Activated CD8-positive, alpha-beta memory T cell treated with anti-CD3 and anti-CD28 coated beads, Interleukin-2, amount 50 U/mL, for 24 hours (primary cell): ENCODE results near the gene NUP93.
"Not testable (repeated sequence)": the region's sequence is repeated elsewhere in the genome, so short reads cannot be mapped to it uniquely, and the experiment has no call there.

ENCODE experiments used
- DNase-seq: peaks from one replicate; pipeline ENCODE4 v3.0.0-alpha.2; 2020; ENCODE audit errors: extremely low read depth

The NUP93 gene

DNA sequence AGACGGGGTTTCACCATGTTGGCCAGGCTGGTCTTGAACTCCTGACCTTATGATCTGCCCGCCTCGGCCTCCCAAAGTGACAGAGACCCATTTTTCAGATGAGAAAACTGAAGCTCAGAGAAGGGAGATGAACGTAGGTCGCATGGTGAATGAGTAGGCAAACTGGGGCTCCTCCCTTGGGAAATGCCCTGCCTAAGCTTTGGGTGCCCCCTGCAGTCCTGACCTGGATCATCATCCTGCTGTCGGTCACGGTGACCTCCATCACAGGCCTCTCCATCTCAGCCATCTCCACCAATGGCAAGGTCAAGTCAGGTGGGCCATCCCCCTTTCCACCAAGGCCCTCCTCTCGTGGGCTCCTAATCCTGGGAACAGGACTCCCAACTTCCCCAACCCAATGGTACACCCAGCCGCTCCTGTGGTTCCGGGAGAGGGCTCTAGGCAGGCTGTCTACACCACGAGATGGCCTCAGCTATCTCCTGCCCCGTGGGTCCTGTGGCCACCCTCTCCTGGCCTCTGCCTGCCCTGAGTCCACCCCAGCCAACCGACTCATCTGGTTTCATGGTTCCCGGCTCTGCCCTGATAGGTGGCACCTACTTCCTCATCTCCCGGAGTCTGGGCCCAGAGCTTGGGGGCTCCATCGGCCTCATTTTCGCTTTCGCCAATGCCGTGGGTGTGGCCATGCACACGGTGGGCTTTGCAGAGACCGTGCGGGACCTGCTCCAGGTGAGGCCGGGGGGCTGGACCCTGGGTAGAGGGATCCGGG lies 139.8 kb downstream of the NUP93 start:
- no peak for DNase-seq

DNA sequence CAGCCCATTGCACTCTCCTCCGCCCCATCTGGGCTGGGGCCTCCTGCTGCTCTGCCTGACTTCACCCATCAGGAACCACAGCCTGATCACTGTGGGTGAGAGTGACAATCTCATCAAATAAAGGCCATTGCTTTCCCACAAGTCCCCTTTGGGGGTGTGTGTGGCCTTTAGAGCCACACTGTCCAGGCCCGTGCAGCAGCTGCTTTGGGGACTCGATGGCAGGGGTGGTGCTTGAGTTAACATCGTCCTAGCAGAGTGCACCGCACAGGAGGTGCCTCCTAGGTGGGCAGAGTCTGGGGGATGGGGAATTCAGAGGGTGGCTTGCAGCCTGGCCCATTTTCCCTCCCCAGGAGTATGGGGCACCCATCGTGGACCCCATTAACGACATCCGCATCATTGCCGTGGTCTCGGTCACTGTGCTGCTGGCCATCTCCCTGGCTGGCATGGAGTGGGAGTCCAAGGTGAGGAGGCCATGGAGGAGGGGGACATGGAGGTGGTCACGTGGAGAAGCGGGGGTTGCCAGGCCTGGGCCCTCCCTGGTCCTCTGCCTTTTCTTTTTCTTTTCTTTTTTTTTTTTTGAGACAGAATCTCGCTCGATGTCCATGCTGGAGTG lies 140.5 kb downstream of the NUP93 start:
- no peak for DNase-seq

DNA sequence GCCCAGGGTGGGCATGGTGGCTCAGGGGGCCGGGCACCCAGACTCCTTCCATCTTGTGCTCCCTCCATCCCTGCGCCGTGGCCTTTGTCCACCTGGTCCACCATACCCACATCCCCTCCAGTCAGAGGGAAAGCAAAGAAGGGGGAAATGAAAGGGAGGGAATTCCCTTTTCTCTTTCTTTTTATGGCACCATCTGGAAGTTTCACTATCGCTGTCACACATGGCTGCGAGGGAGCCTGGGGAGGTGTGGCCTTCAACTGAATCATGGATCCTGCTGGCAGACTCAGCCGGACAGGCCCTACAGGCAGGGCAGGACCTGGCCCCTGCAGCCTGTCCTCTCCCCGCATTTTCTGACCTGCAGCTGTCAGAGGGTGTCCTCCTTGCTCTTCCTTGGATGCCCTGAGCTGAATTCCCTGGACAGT lies 141.3 kb downstream of the NUP93 start:
- no peak for DNase-seq

DNA sequence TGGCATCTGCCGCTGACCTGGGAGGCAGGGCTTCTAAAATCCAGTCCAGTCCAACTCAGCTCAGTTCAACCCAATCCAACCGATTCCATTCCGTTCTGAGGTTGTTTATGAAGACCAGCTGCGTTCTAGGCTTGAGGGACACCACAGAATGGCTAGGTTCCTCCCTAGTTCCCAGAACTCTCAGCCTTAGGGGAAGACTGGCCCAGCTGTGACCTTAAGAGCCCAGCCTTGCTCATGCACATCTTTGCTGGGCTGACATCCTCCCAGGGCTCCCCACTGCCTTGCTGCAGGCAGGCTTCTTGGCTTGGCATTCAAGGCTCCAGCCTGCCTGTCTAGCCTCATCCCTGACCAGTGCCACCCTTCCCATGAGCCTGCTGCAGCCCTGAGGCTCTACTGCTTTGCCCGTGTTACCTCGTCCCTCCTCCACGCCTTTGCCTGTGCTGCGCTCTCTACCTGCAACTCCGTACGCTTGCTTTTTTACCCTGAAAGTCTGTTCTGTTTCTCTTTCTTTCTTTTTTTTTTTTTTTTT lies 143.0 kb downstream of the NUP93 start:
- no peak for DNase-seq

DNA sequence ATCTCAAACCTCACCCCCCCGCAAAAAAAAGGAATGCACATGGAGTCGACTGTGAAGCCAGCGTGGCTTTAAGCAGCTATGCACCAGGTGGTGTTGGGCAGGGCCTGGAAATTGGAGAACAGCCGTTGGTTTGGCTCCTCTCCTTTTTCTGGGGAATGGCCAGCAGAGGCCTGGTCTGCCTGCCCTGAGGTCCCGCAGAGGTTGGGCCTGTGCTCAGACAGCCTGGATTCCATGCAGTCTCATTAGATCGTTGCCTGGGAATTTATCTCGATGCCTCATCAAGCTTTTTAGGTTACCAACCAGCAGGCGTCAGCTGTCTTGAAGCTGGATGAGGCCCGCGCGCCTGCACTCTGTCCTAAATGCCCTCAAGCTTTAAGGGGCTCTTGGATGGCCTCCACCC lies 144.9 kb downstream of the NUP93 start:
- no peak for DNase-seq

DNA sequence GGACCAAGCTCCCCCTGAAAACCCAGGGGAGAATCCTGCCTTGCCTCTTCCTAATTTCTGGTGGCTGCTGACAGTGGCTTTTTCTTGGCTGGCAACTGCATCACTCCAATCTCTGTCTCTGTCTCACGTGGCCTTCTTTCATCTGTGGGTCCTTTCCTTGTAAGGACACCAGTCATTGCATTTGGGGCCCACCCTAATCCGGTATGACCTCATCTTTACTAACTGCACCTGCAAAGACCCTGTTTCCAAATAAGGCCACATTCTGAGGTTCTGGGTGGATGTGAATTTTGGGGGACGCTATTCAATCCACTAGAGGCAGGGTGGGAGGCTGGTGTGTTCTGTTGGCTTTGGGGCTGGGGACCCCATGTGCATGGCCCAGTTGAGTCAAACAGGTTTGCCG lies 146.1 kb downstream of the NUP93 start:
- no peak for DNase-seq

DNA sequence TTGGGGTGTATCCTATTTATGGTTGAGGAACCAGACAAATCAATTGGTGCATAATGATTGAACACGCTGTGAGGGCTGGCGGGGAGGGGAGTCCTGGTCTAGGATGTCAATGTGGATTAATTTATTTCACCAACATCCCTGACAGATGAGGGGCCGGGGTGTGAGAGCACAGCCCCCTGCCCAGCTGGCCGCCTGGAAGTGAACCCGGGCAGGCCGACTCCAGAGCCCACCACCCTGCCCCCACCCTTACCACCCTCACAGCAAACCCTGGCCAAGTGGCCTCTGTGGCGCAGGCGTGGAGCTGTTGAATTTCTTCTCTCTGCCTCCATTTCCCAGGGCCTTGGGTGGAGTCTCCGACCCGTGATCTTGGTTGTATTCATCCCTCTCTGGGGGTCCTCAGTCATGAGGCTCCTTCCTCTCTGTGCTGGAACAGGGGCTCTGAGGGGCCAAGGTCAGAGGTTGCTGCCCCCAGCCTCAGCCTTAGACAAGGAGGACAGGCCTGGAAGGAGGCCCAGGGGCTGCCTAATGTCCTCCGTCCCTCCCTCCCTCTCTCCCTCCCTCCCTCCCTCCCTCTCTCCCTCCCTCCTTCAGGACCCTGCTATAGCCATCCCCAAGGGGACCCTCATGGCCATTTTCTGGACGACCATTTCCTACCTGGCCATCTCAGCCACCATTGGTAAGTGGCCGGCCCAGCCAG lies 147.7 kb downstream of the NUP93 start:
- no peak for DNase-seq

DNA sequence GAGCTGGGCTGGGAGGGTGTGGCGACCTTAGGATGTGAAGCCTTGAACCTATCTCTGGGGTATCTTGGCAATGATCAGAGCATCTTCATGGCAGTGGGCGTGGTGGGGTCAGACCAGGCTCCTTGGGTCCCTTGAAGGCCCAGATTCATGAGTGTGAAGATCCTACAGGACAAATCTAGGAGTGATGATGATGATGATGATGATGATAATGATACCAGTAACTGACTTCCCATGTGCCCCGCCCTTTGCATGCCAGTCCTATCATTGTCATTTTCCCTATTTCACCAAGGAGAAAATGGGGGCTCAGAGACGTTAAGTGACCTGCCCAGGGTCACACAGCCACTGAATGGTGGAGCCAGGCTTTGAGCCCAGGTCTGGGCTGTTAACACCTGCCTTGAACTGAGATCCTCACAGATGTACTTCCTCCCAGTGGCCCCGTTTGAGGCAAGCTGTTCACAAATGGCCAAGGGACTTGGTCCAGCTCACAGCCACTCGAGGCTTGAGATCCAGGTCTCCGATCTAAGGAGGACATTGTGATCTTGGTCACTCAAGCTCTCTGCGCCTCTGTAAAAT lies 148.4 kb downstream of the NUP93 start:
- no peak for DNase-seq

DNA sequence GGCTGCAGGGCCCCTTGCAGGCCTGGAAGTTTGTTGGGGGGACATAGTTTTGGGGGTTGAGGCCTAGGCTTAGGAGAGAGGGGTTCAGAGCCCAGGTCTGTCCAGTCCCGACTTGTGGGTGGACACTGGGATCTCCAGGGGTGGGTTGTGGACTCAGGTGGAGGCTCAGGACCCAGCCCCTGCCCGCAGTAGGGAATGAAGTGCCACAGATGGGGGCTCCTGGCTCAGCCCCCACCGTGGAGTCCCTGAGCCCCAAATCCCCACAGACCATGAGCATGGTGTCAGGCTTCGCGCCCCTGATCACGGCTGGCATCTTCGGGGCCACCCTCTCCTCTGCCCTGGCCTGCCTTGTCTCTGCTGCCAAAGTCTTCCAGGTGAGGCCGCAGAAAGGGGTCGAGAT lies 149.3 kb downstream of the NUP93 start:
- no peak for DNase-seq

DNA sequence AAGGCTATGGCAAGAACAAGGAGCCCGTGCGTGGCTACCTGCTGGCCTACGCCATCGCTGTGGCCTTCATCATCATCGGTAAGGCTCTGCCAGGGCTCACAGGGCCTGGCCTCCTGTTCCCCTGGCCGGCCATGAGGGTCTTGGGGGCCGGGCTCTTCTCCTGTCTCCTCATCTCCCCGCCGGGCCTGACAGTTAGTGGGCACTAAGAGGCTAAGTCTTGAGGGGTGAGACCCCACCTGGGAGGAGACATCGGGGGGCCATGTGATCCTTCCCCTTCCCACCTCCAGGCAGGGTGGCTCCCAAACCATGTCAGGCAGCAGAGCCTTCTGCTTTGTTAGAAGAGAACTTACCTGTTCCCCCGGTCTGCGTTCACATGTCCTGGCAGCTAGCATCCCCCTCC lies 150.2 kb downstream of the NUP93 start:
- no peak for DNase-seq

DNA sequence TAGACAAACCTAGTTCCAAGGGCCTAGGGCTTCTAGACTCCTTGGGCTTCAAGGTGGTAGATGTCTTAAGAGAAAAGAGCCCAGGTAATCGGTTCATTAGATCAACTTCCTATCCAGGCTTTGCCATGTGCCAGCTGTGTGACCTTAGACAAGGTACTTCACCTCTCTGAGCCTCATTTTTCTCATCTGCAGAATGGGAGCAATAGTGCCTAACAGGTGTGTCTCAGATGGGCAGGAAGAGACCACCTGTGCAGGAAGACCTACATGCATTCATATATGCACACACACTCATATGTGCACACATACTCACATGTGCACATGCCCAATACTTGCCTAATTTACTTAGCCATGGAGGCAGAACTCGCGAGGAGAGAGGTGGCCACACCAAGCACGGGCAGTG lies 150.8 kb downstream of the NUP93 start:
- DNase-seq: no peak

DNA sequence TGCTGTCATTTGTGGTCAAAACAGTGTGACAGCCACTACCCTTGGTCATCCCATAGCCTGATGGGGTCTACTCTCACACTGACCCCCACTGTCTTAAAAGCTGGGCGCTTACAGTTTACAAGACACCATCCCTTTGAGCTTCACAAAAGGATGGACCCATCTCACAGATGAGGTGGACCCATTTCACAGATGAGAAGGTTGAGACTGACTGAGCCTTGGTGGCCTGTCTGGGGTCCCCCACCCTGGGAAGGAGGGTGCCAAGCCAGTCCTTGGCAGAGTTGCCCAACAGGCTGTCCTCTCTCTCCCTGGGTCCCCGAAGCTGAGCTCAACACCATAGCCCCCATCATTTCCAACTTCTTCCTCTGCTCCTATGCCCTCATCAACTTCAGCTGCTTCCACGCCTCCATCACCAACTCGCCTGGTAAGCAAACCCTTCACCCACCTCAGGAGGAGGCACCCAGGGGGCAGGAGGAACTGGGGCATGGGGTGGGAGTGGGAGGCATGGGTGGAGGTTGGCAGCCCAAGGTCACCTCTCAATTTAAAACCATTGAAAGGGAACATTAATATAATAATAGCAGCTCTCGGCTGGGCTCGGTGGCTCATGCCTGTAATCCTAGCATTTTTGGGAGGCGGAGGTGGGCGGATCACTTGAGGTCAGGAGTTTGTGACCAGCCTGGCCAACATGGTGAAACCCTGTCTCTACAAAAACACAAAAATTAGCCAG lies 152.3 kb downstream of the NUP93 start:
- DNase-seq: no peak

DNA sequence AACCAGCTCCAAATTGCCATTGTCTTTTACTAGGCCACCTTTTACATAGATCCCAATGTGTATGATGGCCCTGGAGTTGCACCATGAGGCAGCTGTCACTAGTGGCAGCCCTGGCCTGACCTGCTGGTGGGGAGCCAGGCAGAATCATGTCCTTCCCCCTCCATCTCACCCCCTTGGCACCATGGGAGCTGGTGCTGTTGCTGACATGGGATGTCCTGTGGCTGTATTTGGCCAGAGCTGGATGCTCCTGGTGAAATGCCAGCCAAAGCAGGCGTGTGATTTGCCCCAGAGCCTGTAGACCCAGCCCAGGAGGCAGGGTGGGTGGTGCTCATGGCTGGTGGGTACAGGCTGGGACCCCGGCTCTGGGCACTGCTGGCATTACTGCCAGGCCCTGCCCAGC lies 153.7 kb downstream of the NUP93 start:
- no peak for DNase-seq

DNA sequence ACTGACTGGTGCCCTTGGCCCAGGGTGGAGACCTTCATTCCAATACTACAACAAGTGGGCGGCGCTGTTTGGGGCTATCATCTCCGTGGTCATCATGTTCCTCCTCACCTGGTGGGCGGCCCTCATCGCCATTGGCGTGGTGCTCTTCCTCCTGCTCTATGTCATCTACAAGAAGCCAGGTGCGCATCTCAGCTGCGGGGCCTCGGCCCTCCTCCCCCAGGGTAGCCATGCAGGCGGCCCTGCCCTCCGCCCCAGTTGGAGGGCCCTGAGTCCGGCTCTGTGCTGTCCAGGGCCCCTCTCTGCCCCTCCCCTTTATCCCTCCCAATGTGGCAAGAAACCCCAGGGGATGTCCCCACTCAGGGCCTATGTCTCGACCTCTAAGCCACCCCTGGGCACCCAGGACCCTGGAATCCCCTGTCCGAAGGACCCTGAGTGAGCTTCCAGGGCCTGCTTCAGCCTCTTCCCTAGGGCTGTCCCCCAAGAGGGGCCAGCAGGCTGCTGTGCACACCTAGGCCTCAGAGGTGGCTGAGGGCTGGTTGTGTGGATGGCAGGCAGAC lies 154.2 kb downstream of the NUP93 start:
- DNase-seq: no peak

DNA sequence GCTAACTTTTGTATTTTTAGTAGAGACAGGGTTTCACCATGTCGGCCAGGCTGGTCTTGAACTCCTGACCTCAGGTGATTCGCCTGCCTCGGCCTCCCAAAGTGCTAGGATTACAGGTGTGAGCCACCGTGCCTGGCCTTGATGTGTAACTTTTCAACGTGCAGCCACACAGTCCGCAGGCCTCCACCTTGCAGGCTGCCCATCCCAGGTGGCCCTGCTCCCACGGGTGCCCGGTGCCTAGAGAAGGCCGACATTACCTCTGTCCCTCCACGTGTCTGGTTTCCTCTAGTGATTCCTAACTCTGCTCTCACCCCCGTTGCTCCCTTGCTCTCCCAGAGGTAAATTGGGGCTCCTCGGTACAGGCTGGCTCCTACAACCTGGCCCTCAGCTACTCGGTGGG lies 155.0 kb downstream of the NUP93 start:
- not testable (repeated sequence) for DNase-seq

DNA sequence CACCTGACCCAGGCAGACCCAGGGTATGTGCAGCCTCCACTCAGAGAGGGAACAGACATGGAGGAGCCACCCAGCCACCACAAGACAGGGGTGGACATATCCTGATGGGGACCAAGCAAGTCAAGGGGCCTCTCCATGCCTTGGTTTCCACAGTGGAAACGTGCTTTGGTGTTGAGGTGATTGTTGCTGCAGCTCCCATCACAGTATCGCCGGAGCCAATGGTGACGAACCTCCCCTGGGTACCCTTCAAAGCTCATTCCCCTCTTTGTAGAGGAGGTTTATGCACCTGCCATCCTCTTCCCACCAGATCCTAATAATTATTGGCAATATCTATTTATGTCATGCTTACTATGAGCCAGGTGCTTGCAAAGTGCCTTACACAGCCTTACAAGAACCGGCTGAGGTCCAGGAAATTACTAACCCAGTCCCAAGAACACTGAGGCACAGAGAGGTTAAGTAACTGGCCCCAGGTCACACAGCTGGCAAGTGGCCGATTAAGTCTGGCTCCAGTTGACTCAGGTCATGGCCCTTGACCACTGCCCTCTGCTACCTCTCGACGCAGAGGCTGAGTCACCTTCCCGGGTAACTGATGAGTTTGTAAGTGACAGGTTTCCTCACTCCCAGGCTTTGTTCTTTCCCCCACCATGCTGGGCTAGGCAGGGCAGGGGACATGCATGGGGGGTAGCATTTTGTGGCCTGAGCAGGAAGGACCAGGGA lies 155.7 kb downstream of the NUP93 start:
- DNase-seq: no peak

DNA sequence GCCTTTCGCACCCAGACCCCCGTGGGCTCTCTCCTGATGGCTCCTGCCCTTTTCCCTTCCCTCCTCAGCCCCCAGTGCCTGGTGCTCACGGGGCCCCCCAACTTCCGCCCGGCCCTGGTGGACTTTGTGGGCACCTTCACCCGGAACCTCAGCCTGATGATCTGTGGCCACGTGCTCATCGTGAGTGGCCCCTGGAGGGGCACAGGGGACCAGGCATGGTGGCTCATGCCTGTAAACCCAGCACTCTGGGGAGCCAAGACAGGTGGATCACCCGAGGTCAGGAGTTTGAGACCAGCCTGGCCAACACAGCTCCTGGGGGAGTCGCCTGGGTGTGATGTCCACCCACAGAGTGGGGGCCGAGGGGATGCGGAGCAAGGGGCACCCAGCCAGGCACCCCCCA lies 156.4 kb downstream of the NUP93 start:
- DNase-seq: no peak

DNA sequence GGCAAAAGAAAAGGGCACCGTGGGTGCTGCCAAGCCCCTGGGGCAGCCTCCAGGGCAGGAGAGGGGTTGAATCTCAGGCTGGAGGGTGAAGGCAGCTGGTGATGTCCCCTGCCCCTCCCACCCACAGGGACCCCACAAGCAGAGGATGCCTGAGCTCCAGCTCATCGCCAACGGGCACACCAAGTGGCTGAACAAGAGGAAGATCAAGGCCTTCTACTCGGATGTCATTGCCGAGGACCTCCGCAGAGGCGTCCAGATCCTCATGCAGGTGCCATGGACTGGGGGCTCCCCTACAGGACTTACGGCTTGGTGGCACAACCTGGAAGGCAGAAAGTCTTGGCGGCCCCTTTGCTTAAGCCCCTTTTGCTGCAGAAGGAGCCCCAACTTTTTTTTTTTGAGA lies 156.9 kb downstream of the NUP93 start:
- no peak for DNase-seq

DNA sequence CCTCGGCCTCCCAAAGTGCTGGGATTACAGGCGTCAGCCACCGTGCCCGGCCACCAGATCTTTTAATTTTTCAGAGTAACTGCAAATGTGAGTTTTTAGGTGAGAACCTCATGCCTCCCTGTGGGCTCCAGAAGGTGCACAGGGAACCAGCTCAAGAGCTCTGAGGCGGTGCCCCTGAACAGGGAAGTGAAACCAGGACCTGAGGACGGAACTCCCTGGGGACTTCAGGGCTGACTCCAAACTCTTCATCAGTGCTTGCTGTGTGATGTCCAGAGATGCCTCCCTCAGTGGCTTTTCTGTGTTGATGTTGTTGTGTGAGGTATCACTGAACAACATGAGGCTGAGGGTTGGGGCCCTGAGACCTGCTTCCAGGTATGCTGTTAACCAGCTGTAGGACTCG lies 158.9 kb downstream of the NUP93 start:
- no peak for DNase-seq

DNA sequence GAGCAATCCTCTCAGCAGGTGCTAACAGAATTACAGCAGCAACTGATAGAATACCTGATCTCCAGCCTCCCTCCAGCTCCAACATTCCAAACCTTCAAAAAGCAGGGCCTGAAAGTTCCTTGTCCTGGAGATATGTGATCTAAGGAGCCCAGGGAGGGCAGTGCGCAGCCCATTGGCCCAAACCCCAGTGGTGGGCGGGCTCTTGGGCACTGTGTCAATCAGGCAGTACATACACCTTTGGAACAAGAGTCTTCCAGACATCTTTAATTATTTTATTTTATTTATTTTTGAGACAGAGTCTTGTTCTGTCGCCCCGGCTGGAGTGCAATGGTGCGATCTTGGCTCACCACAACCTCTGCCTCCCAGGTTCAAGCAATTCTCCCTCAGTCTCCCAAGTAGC lies 159.3 kb downstream of the NUP93 start:
- no peak for DNase-seq

DNA sequence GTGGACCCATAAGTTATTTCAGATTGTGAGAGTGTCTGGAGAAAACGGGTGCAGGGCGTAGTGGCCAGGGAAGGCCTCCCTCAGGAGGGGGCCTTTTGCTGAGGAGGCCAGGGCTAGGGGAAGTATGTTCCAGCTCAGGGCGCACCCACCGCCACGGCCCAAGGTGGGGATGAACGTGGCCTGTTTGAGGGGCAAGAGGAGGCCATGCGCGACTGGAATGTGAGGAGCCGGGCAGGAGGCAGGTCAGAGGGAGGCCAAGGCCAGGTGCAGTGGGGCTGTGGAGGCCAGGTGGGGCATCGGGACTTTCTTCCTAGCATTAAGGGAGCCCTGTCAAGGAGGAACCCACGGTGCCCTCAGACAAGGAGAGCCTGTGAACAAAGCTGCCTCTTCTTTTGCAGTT lies 161.8 kb downstream of the NUP93 start:
- DNase-seq: no peak
